C4-2B (cell line): ENCODE results near the gene MIGA1.

Experiments
- CTCF ChIP-seq: fragments of 450-650 bp; conservative IDR thresholded peaks from 2 replicates; pipeline ENCODE4 v1.5.1; 2017; ENCODE audit warnings: mild to moderate bottlenecking
- ZFX ChIP-seq: fragments of 450-650 bp; IDR thresholded peaks from 2 replicates; pipeline ENCODE4 v1.6.1; 2017

- TF ChIP-seq CTCF, result 0 out of 2 replicates have a peak, but pooled peaks have one; percentile 15
- TF ChIP-seq ZFX, result no peak
These were observed 34.9 kb upstream of the MIGA1 start for GRCh38 chr1:77744576-77744975.
